ENCODE results near the gene NEURL1B.

DNA sequence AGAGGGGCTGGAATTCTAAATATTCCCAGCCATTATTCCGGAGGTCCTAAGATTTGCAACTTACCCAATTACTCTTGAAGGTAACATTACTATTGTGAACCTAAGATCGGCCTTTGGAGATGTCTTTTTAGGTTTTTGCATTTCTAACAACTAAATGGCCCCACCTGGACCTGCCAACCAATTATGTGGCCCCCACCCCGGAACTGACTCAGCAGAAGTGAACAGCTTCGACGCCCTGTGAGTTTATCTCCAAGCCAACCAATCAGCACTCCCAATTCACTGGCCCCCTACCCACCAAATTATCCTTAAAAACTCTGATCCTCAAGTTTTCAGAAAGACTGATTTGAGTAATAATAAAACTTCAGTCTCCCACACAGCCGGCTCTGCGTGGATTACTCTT, 62.9 kb downstream of the NEURL1B start:
- TF ChIP-seq RFX5 (IDR thresholded peaks at IDR 0.05; ENCODE audit: low read length) (no peak), POLR2AphosphoS5 (IDR thresholded peaks at IDR 0.05; ENCODE audit: low read depth, low read length) (no peak), RCOR1 (IDR thresholded peaks at IDR 0.05; ENCODE audit: low read length) (no peak), MXI1 (IDR thresholded peaks at IDR 0.05; ENCODE audit: low read depth, low read length) (no peak), CHD2 (IDR thresholded peaks at IDR 0.05; ENCODE audit: low read length, partially characterized antibody) (no peak)
- TF ChIP-seq, protein P1, sequence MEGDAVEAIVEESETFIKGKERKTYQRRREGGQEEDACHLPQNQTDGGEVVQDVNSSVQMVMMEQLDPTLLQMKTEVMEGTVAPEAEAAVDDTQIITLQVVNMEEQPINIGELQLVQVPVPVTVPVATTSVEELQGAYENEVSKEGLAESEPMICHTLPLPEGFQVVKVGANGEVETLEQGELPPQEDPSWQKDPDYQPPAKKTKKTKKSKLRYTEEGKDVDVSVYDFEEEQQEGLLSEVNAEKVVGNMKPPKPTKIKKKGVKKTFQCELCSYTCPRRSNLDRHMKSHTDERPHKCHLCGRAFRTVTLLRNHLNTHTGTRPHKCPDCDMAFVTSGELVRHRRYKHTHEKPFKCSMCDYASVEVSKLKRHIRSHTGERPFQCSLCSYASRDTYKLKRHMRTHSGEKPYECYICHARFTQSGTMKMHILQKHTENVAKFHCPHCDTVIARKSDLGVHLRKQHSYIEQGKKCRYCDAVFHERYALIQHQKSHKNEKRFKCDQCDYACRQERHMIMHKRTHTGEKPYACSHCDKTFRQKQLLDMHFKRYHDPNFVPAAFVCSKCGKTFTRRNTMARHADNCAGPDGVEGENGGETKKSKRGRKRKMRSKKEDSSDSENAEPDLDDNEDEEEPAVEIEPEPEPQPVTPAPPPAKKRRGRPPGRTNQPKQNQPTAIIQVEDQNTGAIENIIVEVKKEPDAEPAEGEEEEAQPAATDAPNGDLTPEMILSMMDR (IDR thresholded peaks at IDR 0.05), result no peak
